Left renal pelvis (tissue), 4 donors: Measurements from ENCODE around the gene CDH26. TPM values are rescaled to one million over a fixed set of nuclear protein-coding genes. Genes with fewer than 3 reads are reported as not detected.

ENCODE experiments used
- DNase-seq, 4 donors: peaks; one replicate each; pipeline ENCODE4 v3.0.0-alpha.2; 2013; ENCODE audit warnings: low read depth in 4 of 4, low spot score in 3 of 4
- polyA plus RNA-seq, 4 donors: library from polyadenylated mRNA; unstranded; fragments of 120-200 nt; gene quantifications; one replicate each; pipeline ENCODE4 v1.2.1, GENCODE V29; 2013; ENCODE audit not compliant: insufficient read length in 4 of 4

CDH26 gene
- polyA plus RNA-seq, 4 donors = 0.41 to 1.9 (median 0.97) TPM

DNA sequence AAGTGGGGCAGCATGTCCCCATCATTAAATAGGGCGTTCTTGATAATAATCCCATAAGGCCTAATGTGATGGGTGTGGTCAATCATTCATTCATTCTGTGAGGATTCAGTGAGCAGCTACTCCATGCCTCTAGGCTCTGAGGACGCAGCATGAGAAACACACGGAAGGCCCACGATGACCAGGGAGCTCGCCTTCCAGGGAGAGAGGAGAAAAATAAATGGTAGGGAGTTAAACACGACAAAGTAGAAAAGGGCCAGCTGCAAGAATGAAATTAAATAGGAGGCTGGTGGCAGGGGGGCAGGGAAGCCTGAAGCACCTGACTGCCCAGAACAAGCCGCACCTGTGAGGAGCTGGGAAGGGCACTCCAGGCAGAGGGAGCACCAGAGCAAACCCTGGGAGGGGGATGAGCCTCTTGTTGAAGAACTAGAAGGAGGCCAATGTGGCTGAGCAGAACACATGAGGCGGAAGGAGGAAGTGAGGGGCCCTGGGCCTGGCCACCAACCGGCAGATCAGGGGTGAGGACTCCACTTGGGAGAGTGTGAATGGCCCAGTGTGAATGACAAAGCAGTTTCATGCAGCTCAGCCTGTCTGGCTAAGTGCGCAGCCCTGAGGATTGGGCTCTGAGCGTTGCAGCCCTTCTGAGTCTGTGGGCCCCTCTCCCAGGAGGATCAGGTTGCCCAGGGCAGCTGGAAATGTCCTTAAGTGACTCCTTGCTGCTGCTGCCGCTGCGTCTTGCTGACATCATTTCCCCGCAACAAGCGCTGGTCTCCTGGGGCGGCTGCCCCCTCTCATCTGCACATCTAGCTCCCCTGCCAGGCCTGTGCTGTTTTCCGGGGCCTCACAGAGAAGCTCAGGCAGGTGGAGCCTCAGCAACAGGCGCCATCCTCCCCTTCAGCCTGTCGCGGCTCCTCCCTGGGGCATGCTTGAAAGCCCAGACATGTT is 99.9 kb downstream of the CDH26 start:
- DNase-seq = peak in 2 of 4 donors; percentile 24 to 40

DNA sequence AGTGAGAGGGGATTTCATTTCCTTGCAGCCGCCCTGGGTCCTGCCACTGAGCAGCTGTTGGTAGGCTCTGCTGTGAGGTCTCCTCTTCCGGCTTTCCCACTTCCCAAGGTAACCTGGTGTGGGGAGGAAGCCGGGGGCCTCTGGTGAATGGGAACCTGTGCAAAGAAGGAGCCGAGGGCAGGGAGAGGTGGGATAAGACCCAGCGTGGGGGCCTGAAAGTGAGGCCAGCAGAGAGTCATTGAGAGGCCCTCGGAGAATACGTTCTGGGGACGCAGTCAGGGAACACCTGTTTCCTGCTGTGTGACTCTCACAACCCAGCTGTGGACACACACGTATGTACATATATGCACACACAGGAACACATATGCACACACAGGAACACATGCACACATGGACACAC is 100.7 kb downstream of the CDH26 start:
- DNase-seq = no peak

DNA sequence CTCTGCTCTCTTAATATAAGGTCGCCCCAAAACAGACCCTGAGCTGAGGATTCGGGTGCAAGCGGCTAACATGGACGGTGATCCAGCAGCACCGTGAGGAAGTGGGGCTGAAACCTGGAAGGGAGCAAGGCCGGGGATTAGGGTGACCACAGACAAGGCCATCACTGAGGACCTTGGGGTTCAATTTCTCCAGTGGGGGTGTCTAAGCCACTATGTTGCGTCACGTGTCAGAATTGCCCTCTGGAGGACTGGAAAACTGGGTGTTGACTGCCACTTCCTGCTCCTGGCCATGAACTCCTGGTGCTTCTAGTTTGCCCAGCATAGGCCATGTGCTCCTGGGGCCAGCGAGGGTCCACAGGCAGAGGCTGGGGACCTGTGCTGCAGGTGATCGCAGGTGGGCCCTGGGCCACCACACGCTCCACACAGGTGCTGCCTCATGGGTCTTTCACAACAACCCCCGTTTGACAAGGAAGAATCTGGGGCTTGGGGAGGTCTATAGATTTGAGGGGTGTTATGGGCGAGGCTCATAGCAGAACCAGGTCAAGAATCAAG is 101.9 kb downstream of the CDH26 start:
- DNase-seq = no peak

- no peak for DNase-seq
These were observed 102.4 kb downstream of the CDH26 start for GRCh38 chr20:60060593-60060992.

DNA sequence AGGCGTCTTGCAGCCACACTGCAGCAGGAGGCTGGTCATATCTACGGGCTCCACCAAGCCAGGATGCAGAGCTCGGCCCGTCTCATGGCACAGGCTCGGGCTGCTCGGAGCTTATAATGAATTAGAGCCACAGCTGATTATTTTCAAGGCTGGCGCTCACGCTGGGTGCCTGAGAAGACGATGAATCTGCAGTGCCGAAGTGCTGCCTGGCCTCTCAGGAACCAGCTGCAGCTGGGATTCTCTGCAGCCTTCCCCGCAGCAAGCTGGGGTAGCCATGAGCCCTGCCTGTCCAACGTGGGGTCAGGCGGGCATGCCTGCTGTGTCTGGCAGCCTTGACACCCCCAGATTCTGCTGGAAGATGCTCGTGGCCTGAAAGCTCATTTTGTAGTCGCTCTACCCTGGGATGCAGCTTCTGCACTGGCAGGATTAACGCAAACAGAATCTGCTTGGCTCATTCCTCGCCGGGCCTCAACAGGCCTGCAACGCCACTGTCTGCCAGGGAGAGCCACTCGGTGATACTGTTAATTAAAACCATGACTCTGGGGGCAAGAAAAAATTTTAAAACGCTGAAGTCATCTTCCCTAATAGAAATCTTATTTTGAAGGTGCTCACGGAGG is 104.3 kb downstream of the CDH26 start:
- no peak for DNase-seq

DNA sequence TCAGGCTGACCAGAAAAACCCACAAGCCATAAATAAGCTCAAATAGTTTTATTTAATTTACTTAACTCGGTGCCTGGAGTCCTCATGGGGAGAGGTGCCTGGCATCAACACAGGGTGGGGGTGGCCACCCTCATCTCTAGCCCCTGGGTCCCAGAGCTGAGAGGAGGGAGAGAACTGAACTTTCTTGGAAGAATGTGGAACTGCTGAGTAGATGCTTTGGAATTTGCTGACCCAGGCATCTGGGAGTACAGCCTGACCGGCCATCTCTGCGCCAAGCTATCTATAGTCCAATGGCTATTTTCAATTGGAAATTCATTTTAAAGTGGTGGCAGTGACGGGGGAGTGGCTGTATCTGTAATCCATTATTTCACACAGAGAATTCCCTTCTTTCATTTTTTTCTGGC is 104.8 kb downstream of the CDH26 start:
- no peak for DNase-seq

DNA sequence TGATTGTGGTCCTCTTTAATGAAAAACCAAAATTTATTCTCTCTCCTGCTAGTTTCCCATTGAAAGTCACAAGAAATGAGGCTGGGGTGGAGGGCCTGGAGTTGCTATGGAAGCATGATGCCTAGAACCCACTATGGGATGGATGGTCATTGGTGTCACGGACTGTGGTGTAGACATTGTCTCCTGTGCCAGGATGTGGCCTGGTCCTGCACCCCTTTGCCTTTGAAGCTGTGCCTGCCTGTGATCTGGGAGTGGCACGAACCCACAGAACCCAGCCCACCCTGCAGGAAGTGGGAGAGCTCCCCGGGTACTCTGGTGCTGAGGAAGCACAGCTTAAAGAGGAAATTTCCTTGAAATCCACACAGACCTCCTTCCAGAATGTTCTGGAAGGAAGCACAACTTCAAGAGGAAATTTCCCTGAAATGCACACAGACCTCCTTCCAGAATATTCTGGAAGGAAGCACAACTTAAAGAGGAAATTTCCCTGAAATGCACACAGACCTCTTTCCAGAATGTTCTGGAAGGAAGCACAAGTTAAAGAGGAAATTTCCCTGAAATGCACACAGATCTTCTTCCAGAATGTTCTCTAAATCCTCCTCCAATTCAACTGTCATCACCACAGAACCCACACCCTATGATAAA is 105.6 kb downstream of the CDH26 start:
- DNase-seq = no peak

Other genes with a start within 250 kb of the CDH26 start
- 1 to 10 TPM; 4.1 to 8.7 (median 7.3) TPM for gene SYCP2, start 24.8 kb upstream of the CDH26 start, polyA plus RNA-seq
- gene PPP1R3D, start 18.1 kb upstream of the CDH26 start, polyA plus RNA-seq = 1 to 10 TPM; 5.9 to 6.7 (median 6.3) TPM
- gene FAM217B, start 18.0 kb upstream of the CDH26 start, polyA plus RNA-seq = 10 to 100 TPM; 21.5 to 26.2 (median 22.4) TPM